Lung (tissue), 12 donors: ENCODE data around the gene OR6P1. TPM values are rescaled to one million over a fixed set of nuclear protein-coding genes. Genes with fewer than 3 reads are reported as not detected.

Experiments used
- ATAC-seq: fragments of 200-7000 bp; cut with Tn5 transposase; one replicate; pipeline ENCODE4 v1.9.1; 2020; ENCODE audit warnings: moderate number of reproducible peaks; ENCODE audit not compliant: insufficient read depth, low FRiP score
- DNase-seq, 3 donors: peaks; one replicate each; pipeline ENCODE4 v3.0.0-alpha.2; 2013 to 2017
- H3K27ac ChIP-seq, 2 donors: one replicate each; pipeline ENCODE4 v1.5.1; 2013; ENCODE audit warnings: mild to moderate bottlenecking in 2 of 2, moderate library complexity in 2 of 2, control low read depth in 1 of 2, inconsistent platforms in 1 of 2, low read depth in 1 of 2, low read length in 1 of 2
- H3K27me3 ChIP-seq, 3 donors: one replicate each; pipeline ENCODE4 v1.5.1; 2013; ENCODE audit warnings: low read length in 2 of 3; ENCODE audit not compliant: control insufficient read depth in 3 of 3, insufficient read depth in 3 of 3
- H3K36me3 ChIP-seq, 4 donors: one replicate each; pipeline ENCODE4 v1.5.1; 2013; ENCODE audit warnings: low read length in 4 of 4, mild to moderate bottlenecking in 1 of 4, moderate library complexity in 1 of 4; ENCODE audit not compliant: control insufficient read depth in 4 of 4, insufficient read depth in 4 of 4
- H3K4me1 ChIP-seq, 5 donors: one replicate each; pipeline ENCODE4 v1.5.1; 2013; ENCODE audit warnings: low read length in 5 of 5, mild to moderate bottlenecking in 2 of 5, moderate library complexity in 1 of 5; ENCODE audit not compliant: control insufficient read depth in 5 of 5, insufficient read depth in 5 of 5
- H3K4me3 ChIP-seq: one replicate; pipeline ENCODE4 v1.5.1; 2013; ENCODE audit warnings: mild to moderate bottlenecking, control low read depth, moderate library complexity
- H3K9ac ChIP-seq, 2 donors: one replicate each; pipeline ENCODE4 v1.5.1; 2013; ENCODE audit warnings: low read length in 2 of 2, control low read depth in 1 of 2; ENCODE audit not compliant: insufficient read depth in 1 of 2
- H3K9me3 ChIP-seq, 4 donors: one replicate each; pipeline ENCODE4 v1.5.1; 2013; ENCODE audit warnings: low read length in 3 of 4, mild to moderate bottlenecking in 1 of 4, moderate library complexity in 1 of 4; ENCODE audit not compliant: control insufficient read depth in 4 of 4, insufficient read depth in 3 of 4
- CTCF ChIP-seq: IDR thresholded peaks from 2 replicates; pipeline ENCODE4 v1.5.1; 2012; ENCODE audit warnings: mild to moderate bottlenecking; ENCODE audit errors: control extremely low read depth, extremely low read depth
- WGBS, 2 donors: extraction: QIAGEN DNeasy Blood & Tissue Kit; methylation state at CpG; one replicate each; pipeline ENCODE4 v1.1.7; 2013; 5-methylcytosine and 5-hydroxymethylcytosine counted together
- polyA plus RNA-seq, 2 donors: library from polyadenylated mRNA; stranded (reverse); fragments of 200-250 nt; gene quantifications; one replicate each; pipeline ENCODE4 v1.2.1, GENCODE V29; 2013
- total RNA-seq, 2 donors: library from RNA; depleted of rRNA in 1 of 2; stranded (reverse); fragments of >200 nt in 1 of 2; gene quantifications; one replicate each; pipeline ENCODE4 v1.2.1, GENCODE V29; 2014 to 2021
- donor health status: control.
- donor health status: control.
- donor health status: Bipolar disorder and iron deficiency.
- donor health status: healthy.
- donor health status: DM: yes; HTN: yes; CAD: no.

Gene OR6P1
- total and polyA plus RNA-seq, 4 donors = not detected

GRCh38 chr1:158521666-158522058, 48.7 kb downstream of the OR6P1 start:
- Histone ChIP-seq H3K36me3 (no peaks in the 10 kb centered on the region), H3K4me3 (no peak overlapping the region), H3K27me3 (no peaks in the 10 kb centered on the region), H3K9ac (no peak overlapping the region), H3K9me3 (no peaks in the 10 kb centered on the region), H3K4me1 (no peaks in the 10 kb centered on the region), H3K27ac (no peak overlapping the region)
- no peak for DNase-seq
- no peak for ATAC-seq
- WGBS, 2 donors = 88 to 91% methylated on average over 2 of the region's 2 CpGs
- TF ChIP-seq CTCF = no peak

GRCh38 chr1:158520955-158521665, 49.3 kb downstream of the OR6P1 start:
- TF ChIP-seq CTCF = no peak
- H3K27ac ChIP-seq = no peak overlapping the region
- ATAC-seq = no peak
- 85 to 90% methylated on average over 3 of the region's 3 CpGs for WGBS, 2 donors
- H3K4me3 ChIP-seq = no peak overlapping the region
- H3K27me3 ChIP-seq = no peaks in the 10 kb centered on the region
- no peak overlapping the region for H3K9ac ChIP-seq
- no peaks in the 10 kb centered on the region for H3K9me3 ChIP-seq
- DNase-seq = no peak
- H3K36me3 ChIP-seq = no peaks in the 10 kb centered on the region
- no peaks in the 10 kb centered on the region for H3K4me1 ChIP-seq

- TF ChIP-seq CTCF = no peak
- Histone ChIP-seq H3K4me1 (no peaks in the 10 kb centered on the region), H3K9ac (no peak overlapping the region), H3K36me3 (no peaks in the 10 kb centered on the region), H3K27ac (no peak overlapping the region), H3K27me3 (no peaks in the 10 kb centered on the region), H3K4me3 (no peak overlapping the region), H3K9me3 (no peaks in the 10 kb centered on the region)
- ATAC-seq (no peak), DNase-seq (no peak)
- 51 to 69% methylated on average over 1 of the region's 1 CpG for WGBS, 2 donors
These were observed 50.4 kb downstream of the OR6P1 start for GRCh38 chr1:158520021-158520420.

GRCh38 chr1:158516966-158517365, 53.4 kb downstream of the OR6P1 start:
- no peak overlapping the region for H3K4me3 ChIP-seq
- no peak for ATAC-seq

More at GRCh38 chr1:158516966-158517365, 53.4 kb downstream of the OR6P1 start:
- no peak overlapping the region for H3K27ac ChIP-seq
- H3K4me1 ChIP-seq = no peaks in the 10 kb centered on the region
- no peak overlapping the region for H3K9ac ChIP-seq
- no peak for DNase-seq
- H3K27me3 ChIP-seq = no peaks in the 10 kb centered on the region
- no peaks in the 10 kb centered on the region for H3K9me3 ChIP-seq
- TF ChIP-seq CTCF = no peak
- no peaks in the 10 kb centered on the region for H3K36me3 ChIP-seq
